ENCODE data around the gene IGHMBP2.
"Not testable (repeated sequence)": the region's sequence is repeated elsewhere in the genome, so short reads cannot be mapped to it uniquely, and the experiment has no call there.

The IGHMBP2 gene

DNA sequence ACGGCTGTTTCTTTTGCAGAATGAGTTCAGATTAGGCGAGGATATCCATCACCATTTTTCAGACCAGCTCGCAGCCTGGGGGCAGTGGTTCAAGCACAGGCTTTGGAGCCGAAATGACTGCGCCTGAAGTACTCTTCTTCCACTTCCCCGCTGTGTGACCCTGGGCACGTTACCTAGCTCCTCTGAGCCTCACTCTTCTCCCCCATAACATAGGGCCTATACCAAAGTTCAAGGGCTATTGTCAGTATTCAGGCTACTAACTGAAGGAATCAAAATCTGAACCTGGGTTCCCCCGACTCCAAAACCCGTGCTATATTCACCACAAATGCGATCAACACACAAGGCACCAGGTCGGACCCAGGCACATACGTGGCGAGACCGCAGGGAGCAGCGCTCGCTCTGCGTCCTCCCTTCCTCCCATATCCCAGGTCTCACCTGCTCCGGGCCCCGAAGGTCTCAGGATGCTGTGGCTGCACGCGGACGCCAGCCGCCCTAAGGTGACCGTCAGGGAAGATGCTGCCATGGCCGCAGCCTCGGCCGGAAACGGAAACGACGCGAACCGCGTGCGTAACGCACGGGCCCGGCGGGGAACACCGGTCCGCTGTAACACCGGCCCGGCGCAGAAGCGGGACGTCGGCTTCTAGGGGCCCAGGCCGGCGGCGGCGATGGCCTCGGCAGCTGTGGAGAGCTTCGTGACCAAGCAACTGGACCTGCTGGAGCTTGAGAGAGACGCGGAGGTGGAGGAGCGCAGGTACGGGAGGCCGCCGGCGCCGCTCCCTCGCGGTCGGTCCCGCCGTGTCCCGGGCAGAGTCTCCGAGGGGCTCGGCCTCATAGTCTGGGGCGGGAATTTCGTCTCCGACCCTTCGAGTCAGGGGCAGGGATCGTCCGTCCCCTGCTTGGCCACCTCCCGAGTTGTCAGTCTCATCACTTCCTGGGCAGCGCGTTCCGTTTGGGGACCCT is at the start of gene IGHMBP2, which contains the start of gene MRPL21:
TSS of gene IGHMBP2 (plus strand) at position 604 of the 960 bp plus-strand sequence. CDS start at position 666, 62 bp downstream.
TSS of gene MRPL21 (minus strand) at position 545 of the 960 bp plus-strand sequence. CDS start at position 523, 22 bp downstream.
- peak; percentile 97 for DNase-seq

GRCh38 chr11:68854273-68854958 is 49.3 kb upstream of the IGHMBP2 start:
- no peak for DNase-seq

- DNase-seq: peak; percentile 61
Observed at GRCh38 chr11:68855205-68855981, 48.3 kb upstream of the IGHMBP2 start.

- not testable (repeated sequence) for DNase-seq
Observed at GRCh38 chr11:68856425-68857030, 47.2 kb upstream of the IGHMBP2 start.

DNA sequence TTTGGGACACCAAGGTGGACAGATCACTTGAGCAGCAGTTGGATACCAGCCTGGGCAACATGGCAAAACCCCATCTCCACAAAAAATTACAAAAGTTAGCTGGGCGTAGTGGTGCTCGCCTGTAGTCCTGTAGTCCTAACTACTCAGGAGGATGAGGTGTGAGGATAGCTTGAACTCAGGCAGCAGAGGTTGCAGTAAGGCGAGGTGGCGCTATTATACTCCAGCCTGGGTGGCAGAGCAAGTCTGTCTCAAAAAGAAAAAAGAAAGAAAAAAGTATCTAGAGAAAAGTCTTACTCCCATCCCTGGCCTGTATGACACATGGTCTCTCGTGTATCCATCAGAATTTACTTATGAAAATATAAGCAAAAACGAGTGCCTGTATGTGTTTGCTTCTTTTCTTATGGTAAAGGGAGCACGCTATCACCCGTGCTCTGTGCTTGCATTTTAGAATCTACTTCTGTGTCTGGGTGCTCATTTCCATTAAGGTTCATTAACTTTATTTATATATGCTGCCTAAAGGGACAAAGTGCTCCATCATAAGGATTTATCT is 46.6 kb upstream of the IGHMBP2 start:
- no peak for DNase-seq

- no peak for DNase-seq
Observed at GRCh38 chr11:68859123-68859522, 44.6 kb upstream of the IGHMBP2 start.

- no peak for DNase-seq
Observed at GRCh38 chr11:68862421-68862820, 41.3 kb upstream of the IGHMBP2 start.

DNA sequence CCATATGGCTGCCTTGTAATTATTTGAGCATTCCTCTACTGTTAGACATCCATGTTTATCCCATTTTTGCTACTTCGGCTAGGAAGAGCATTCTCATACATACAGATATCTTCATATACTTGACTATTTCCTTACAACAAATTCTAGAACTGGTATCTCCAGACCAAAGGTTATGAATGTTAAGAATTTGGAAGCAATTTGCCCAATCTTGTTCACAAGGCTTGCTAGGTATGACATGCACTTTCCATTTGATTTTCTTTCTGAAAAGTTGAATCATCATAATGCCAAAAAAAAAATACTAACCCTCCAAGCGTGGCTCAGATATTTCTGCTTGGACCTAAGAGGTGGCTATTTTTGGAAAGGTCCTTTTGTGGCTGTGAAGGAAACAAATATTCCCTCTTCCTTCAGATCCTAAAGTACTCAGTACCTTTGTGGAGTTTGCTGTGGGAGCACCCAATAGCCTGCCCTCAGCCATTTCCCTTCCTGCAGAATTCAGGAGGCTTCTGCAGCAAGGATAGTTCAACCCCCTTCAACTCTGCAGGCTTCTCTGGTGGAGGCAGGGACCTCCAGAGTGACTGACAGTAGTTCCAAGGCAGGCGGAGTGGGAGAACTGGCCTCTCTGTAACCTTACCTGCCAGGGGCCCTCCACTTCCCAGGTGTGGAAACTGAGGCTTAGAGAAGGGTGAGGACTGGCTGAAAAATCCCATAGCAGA is 40.0 kb upstream of the IGHMBP2 start:
- no peak for DNase-seq

DNA sequence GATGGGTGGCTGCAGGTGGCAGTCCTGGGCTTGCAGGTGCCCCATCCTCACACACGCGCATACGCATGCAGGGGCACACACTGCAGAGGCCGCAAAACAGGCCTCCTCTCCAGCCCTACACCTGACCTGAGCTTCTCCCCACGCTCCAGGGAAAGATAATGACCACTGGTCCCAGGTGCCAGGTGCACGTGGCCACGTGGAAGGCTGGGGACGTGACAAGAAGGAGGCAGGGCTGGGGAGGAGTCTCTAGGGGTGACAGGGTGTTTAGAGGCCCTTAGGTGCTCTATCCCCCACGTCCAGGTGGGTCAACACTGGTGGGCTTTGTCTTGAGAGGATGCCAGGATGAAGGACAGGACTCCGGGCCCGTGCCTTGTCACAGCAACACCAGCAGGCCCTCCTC is 38.5 kb upstream of the IGHMBP2 start:
- no peak for DNase-seq

GRCh38 chr11:68867066-68867465 is 36.6 kb upstream of the IGHMBP2 start:
- DNase-seq: no peak

GRCh38 chr11:68868221-68868835 is 35.4 kb upstream of the IGHMBP2 start:
- DNase-seq: no peak

GRCh38 chr11:68870470-68870869 is 33.2 kb upstream of the IGHMBP2 start:
- DNase-seq: no peak

DNA sequence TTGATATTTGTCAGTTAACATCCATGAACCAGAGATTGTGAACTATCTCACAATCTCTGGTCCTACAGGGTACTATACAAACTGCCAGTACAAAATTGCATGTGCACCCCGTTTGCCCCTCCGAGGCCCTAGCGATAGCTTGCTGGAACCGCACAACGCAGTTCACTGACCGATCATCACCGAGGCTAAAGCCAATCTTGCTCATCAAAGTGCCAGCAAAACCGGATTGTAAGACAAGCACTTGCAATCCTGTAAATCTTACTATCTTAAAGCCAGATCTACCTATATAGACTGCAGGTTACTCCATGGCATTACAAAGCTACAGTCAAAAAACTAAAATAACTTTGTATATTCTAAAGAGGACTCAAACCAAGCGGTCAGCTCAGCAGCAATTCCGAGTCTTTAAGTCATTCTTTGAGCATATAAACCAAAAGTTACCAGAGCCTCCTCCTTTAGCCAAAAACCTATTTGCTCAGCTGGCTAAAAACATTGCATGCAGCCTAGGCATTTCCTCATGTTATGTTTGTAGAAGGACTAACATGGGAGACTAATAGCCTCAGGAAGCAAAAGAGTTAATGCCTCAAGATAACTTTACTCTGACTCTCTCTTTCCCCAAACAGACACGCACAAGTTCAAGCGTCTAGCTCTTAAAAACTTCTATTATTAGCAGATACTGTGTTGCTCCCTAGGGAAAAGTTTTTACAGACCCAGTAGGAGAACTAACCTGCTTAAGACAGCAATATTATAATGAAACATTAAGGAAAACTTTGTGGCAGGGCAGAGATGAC is 31.3 kb upstream of the IGHMBP2 start:
- no peak for DNase-seq

DNA sequence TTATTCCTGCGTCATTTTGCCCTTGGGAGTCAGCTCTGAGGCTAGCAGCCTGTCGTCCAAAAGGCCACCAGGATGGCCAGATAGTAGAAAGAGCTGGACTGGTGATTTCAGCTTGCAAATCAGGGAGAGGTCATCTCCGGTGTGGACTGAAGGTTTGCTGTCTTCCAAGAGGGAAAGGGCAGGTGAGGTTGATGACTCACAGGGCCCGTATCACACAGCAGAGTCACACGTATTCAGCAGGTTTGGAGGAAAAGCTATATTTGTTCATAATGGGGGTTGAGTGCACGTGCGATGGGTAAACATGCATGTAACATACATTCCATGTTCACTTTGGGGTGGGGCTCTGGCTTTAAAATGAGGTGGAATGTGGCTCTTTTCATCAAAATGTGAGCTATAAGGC is 25.7 kb upstream of the IGHMBP2 start:
- no peak for DNase-seq

- no peak for DNase-seq
Observed at GRCh38 chr11:68880851-68881250, 22.8 kb upstream of the IGHMBP2 start.

- no peak for DNase-seq
Observed at GRCh38 chr11:68881320-68881719, 22.4 kb upstream of the IGHMBP2 start.

DNA sequence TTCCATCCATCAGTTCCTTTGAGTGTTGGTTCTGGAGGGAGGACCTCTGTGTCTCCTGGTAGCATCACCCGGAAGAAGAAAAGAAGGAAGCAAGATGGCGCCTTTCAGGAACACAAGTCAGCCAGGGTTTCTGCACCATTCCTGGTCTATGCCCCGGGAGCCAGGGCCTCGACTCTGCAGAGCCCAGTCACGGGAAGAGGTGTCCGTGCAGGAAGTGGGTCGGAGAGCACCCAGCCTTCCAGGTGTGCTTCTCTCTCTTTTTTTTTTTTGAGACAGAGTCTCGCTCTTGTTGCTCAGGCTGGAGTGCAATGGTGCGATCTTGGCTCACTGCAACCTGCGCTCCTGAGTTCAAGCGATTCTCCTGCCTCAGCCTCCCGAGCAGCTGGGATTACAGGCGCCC is 21.3 kb upstream of the IGHMBP2 start:
- DNase-seq: no peak

DNA sequence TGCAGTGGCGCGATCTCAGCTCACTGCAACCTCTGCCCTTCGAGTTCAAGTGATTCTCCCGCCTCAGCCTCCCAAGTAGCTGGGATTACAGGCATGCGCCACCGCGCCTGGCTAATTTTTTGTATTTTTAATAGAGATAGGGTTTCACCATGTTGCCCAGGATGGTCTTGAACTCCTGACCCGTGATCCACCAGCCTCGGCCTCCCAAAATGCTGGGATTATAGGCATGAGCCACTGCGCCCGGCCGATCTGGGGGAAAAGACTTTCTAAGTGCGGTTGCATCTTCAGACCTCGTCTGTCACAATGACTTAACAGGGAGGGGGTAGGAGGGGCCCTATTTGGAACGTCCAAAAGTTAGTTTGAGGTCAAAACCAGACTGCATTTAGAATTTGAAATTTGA is 18.9 kb upstream of the IGHMBP2 start:
- DNase-seq: not testable (repeated sequence)

GRCh38 chr11:68889948-68890446 is 13.7 kb upstream of the IGHMBP2 start:
- DNase-seq: no peak
